HG02759 (cell line): ENCODE data around the gene PXMP4.

ENCODE experiments used
- ATAC-seq: cut with Tn5 transposase; IDR thresholded peaks from one replicate; pipeline ENCODE4 v1.9.1; 2021; ENCODE audit warnings: mild to moderate bottlenecking, moderate library complexity; ENCODE audit not compliant: unreplicated experiment

Gene PXMP4

DNA sequence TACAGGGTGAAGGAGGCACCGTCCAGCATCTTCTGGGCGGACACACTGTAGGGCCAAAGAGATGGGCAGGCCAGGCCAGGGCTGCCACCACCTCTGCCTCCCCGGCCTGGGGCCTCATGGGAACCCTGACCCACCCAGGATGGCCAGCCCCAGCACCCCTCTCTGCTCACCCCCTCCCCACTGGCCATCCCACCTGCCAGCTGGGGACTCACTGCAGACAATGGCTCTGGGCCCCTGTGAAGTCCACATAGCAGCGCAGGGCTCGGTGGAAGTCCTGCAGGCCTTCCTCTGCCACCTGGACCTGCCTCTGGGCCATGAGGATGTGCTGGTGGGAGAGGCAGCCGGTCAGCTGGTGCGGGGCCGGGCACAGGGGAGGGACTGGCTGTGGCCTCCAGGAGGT lies 61.6 kb downstream of the PXMP4 start:
- no peak for ATAC-seq

DNA sequence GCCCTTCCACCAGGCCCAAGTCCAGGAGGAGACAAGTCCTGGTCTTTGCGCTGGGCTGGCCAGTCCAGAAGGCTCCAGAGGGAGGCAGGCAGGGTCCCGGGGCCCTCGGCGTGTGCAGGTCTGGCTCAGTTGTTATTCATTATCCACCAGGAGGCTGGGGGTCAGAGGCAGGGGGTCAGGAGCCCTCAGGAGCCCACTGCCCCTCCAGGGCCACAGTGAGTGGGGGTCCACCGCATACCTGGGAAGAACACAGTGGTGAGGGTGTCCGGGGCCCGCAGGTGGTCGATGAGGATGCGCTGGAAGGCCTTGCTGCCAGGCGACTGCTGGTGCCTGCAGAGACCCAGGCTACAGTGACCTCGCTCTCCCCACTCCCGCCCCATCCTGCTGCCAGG lies 62.4 kb downstream of the PXMP4 start:
- ATAC-seq = no peak

DNA sequence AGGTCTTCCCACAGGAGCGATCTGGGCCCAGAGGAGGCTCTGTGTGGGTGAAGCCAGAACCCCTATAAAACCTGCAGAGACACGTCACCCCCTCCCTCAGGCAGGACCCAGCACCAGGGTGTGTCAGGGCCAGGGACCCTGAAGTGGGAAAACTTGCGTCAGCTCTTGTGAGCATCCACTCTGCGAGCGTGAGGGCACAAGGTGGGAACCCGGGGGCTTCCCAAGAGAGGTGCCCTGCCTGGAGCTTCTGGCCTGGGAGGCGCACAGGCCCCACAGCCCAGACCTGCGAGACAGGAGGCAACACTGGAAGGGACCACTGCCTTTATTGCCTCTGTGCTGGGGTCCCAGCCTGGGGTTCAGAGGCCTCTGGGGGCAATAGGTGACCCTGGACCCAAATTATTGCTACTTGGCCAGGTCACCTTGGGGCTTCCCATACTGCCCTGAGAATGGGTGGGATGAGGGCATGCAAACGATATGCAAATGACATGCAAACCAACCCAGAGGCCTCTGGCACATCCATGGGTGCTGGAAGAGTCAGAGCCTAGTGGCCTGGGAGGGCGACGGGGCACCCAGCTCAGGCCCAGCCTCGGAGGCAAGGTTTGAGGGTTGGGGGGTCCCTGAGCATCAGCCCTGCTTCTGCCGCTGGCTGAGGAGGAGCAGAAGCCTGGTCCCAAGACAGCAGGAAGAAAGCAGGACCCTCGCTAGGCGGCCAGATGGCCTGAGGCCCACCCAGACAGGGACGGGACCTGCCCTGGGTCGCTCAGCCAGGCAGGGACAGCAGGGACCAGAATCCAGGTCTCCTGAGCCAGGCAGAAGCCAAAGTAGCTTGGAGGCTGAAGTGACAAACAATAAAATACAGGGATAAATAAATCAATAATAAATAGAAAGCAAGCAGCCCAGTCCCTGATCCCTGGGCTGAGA lies 63.1 kb downstream of the PXMP4 start:
- no peak for ATAC-seq

GRCh38 chr20:33656010-33656782 lies 63.9 kb downstream of the PXMP4 start:
- ATAC-seq = no peak

- ATAC-seq = no peak
These were observed 64.9 kb downstream of the PXMP4 start for GRCh38 chr20:33655164-33655563.

DNA sequence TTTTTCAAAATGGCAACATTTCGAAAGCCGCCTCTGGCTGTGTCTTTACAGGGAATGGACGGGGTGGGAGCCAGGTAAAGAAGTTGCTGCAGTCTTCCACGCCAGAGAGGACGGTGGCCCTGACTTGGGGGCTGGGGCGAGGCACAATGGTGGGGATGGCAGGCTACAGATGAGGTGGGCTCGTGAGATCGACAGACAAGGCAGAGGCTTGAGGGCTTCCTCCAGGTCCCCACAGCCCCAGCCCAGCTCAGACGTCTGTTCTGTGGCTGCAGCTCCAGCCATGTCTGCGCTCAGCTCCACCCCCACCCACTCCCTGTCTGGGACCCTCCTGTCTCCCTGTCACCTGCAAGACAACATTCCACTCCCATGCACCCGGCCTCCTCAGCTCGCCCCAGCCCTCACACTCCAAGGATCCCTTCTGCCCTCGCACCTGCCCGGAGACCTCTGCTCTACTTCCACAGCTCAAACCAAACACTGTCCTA lies 65.4 kb downstream of the PXMP4 start:
- ATAC-seq = no peak

GRCh38 chr20:33653900-33654596 lies 66.1 kb downstream of the PXMP4 start:
- ATAC-seq = no peak

DNA sequence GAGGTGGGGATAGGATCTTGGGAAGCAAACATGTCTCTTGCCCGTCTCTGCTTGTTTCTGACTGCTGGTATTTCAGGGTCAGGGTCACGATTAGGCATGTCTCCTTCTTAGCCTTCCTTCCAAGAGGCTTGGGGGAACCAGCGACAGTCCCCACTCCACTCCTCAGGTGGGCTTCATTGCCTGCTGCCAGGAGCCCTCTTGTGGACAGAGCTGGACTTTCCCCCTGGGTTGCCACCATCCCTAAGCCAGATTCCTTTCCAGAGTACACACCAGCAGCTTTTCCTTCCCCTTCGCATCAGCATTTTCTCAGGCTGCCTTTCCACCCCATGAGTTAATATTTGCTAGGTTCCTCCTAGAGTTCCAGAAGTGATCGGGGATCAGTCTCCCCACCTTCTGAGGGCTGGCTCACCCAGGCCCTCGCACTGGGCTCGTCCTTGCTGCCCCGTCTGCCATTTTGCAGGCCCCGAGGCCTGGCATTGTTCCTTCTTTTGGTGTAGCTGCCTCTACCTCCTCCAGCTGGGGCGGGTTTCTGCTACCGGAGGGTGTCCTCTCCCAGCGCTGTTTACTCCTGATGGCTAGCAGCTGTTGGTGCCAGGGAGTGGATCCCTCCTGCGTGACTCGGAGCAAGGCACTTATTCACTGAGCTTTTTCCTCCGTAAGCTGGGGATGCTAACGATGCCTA lies 66.8 kb downstream of the PXMP4 start:
- ATAC-seq = no peak
